GM12891 (cell line): Measurements from ENCODE around the gene MORC4.

Experiments used
- PAX5 ChIP-seq: IDR thresholded peaks from 2 replicates; pipeline ENCODE4 v1.6.1; 2011; ENCODE audit warnings: low read length, moderate library complexity, mild to moderate bottlenecking; ENCODE audit not compliant: insufficient read depth, severe bottlenecking
- POLR2A ChIP-seq: IDR thresholded peaks from 2 replicates; pipeline ENCODE4 v1.6.1; 2011; ENCODE audit warnings: low read depth, low read length, control low read depth
- POLR2AphosphoS5 ChIP-seq: IDR thresholded peaks from 2 replicates; pipeline ENCODE4 v1.6.1; 2011; ENCODE audit warnings: low read depth, low read length, control low read depth
- POU2F2 ChIP-seq: IDR thresholded peaks from 2 replicates; pipeline ENCODE4 v1.6.1; 2011; ENCODE audit warnings: low read depth, mild to moderate bottlenecking, control low read depth, low read length, moderate library complexity
- TAF1 ChIP-seq: IDR thresholded peaks from 2 replicates; pipeline ENCODE4 v1.6.1; 2011; ENCODE audit warnings: low read depth, low read length, control low read depth

DNA sequence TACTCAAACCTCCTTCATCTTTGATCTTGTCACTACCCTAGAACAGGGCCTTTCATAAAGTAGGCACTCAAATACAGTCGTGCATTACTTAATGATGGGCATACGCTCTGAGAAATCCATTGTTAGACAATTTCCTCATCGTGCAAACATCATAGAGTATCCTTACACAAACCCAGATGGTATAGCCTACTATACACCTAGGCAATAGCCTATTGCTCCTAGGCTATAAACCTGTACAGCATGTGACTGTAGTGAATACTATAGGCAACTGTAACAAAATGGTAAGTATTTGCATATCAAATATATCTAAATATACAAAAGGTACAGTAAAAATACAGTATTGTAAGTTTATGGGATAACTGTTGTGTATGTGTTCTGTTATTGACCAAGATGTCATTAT lies 47.9 kb downstream of the MORC4 start:
- no peak for TF ChIP-seq POLR2A
- TF ChIP-seq POU2F2 = no peak
- TF ChIP-seq POLR2AphosphoS5 = no peak
- no peak for TF ChIP-seq PAX5
- TF ChIP-seq TAF1 = no peak
